ENCODE data around the gene RAB35.

DNA sequence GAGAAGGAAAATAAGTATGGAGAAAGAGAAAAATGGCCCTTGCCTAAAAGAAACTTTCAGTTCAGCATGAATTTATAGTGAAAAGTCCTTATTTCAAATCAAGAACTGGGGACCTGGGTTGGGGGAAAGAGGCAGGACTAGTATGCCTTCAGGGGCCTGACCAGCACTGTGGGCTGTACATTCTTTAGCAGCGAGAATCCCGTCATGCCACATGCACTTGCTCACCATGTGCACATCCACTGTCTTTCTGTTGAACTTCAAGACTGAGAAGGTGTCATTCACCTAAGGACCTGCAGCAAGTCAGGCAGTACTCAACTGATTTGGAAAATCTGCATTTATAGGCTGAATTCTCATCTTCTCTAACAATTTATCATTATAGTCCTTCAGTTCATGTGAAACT lies 50.2 kb downstream of the RAB35 start:
- TF ChIP-seq, protein P1, sequence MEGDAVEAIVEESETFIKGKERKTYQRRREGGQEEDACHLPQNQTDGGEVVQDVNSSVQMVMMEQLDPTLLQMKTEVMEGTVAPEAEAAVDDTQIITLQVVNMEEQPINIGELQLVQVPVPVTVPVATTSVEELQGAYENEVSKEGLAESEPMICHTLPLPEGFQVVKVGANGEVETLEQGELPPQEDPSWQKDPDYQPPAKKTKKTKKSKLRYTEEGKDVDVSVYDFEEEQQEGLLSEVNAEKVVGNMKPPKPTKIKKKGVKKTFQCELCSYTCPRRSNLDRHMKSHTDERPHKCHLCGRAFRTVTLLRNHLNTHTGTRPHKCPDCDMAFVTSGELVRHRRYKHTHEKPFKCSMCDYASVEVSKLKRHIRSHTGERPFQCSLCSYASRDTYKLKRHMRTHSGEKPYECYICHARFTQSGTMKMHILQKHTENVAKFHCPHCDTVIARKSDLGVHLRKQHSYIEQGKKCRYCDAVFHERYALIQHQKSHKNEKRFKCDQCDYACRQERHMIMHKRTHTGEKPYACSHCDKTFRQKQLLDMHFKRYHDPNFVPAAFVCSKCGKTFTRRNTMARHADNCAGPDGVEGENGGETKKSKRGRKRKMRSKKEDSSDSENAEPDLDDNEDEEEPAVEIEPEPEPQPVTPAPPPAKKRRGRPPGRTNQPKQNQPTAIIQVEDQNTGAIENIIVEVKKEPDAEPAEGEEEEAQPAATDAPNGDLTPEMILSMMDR (IDR thresholded peaks at IDR 0.05; ENCODE audit: low read depth, low read length, poor library complexity, severe bottlenecking) = no peak
- TF ChIP-seq EZH2phosphoT487 (IDR thresholded peaks at IDR 0.05; ENCODE audit: borderline replicate concordance, low read length) = no peak
